MM.1S (cell line): ENCODE results near the gene PLTP.

Experiments used
- DNase-seq: peaks from one replicate; pipeline ENCODE4 v3.0.0-alpha.2; 2015
- H2AFZ ChIP-seq: fragments of 300-600 bp; sonication (generic); 2 replicates; pipeline ENCODE4 v1.6.0; 2016; ENCODE audit warnings: antibody characterized with exemption, low read length
- H3F3A ChIP-seq: fragments of 300-600 bp; sonication (generic); 2 replicates; pipeline ENCODE4 v1.6.1; 2016; ENCODE audit warnings: mild to moderate bottlenecking, antibody characterized with exemption, low read length, moderate library complexity, mixed read lengths; ENCODE audit not compliant: insufficient read depth
- H3K27ac ChIP-seq: fragments of 300-600 bp; sonication (generic); 2 replicates; pipeline ENCODE4 v1.5.1; 2016; ENCODE audit warnings: mild to moderate bottlenecking, low read length
- H3K27me3 ChIP-seq: fragments of 300-600 bp; sonication (generic); replicated peaks from 2 replicates; pipeline ENCODE4 v1.6.0; 2016; ENCODE audit warnings: low read length; ENCODE audit not compliant: insufficient read depth
- H3K36me3 ChIP-seq: fragments of 300-600 bp; sonication (generic); replicated peaks from 2 replicates; pipeline ENCODE4 v1.6.1; 2016; ENCODE audit warnings: mild to moderate bottlenecking, low read length, mixed read lengths; ENCODE audit not compliant: insufficient read depth
- H3K4me1 ChIP-seq: fragments of 300-600 bp; sonication (generic); 2 replicates; pipeline ENCODE4 v1.6.1; 2016; ENCODE audit warnings: low read length, mixed read lengths
- H3K4me2 ChIP-seq: fragments of 300-600 bp; sonication (generic); 2 replicates; pipeline ENCODE4 v1.6.0; 2016; ENCODE audit warnings: low read depth, low read length
- H3K4me3 ChIP-seq: fragments of 300-600 bp; sonication (generic); 2 replicates; pipeline ENCODE4 v1.5.1; 2016; ENCODE audit warnings: low read length, mixed read lengths
- H3K79me2 ChIP-seq: fragments of 300-600 bp; sonication (generic); 2 replicates; pipeline ENCODE4 v1.6.1; 2016; ENCODE audit warnings: mixed run types, low read length, mixed read lengths
- H3K9ac ChIP-seq: fragments of 300-600 bp; sonication (generic); 2 replicates; pipeline ENCODE4 v1.6.1; 2016; ENCODE audit warnings: low read length, mixed read lengths
- H3K9me2 ChIP-seq: fragments of 300-600 bp; sonication (generic); replicated peaks from 2 replicates; pipeline ENCODE4 v1.6.1; 2016; ENCODE audit warnings: mild to moderate bottlenecking, low read length, mixed read lengths; ENCODE audit not compliant: insufficient read depth
- H3K9me3 ChIP-seq: fragments of 300-600 bp; sonication (generic); replicated peaks from 2 replicates; pipeline ENCODE4 v1.6.1; 2016; ENCODE audit warnings: mild to moderate bottlenecking, low read length, mixed read lengths; ENCODE audit not compliant: insufficient read depth
- H4K20me1 ChIP-seq: fragments of 300-600 bp; sonication (generic); 2 replicates; pipeline ENCODE4 v1.6.1; 2016; ENCODE audit warnings: mild to moderate bottlenecking, low read length, moderate library complexity, mixed read lengths; ENCODE audit not compliant: insufficient read depth
- CTCF ChIP-seq: fragments of 300-600 bp; sonication (generic); IDR thresholded peaks from 2 replicates; pipeline ENCODE4 v1.5.1; 2016; ENCODE audit warnings: antibody characterized with exemption, low read length, mixed read lengths
- EZH2 ChIP-seq: fragments of 300-600 bp; sonication (generic); optimal IDR thresholded peaks from 2 replicates; pipeline ENCODE3; 2017; ENCODE audit warnings: low read depth, mild to moderate bottlenecking, antibody characterized with exemption, low read length, mixed read lengths
- EZH2phosphoT487 ChIP-seq: fragments of 300-600 bp; sonication (generic); IDR thresholded peaks from 2 replicates; pipeline ENCODE4 v1.6.1; 2018; ENCODE audit warnings: antibody characterized with exemption, low read length

The PLTP gene

GRCh38 chr20:45851501-45851900, 60.5 kb downstream of the PLTP start:
- no peaks in the 10 kb centered on the region for H3K9me3 ChIP-seq
- H3K79me2 ChIP-seq: peaks cover 18% of the 10 kb centered on the region
- no peaks in the 10 kb centered on the region for H3K9me2 ChIP-seq
- H3K27ac ChIP-seq: no peak overlapping the region
- H3F3A ChIP-seq: no peaks in the 10 kb centered on the region
- H3K9ac ChIP-seq: no peak overlapping the region
- no peak for DNase-seq
- no peak for TF ChIP-seq EZH2
- no peaks in the 10 kb centered on the region for H3K36me3 ChIP-seq
- H2AFZ ChIP-seq: no peak overlapping the region
- no peak overlapping the region for H3K4me2 ChIP-seq
- no peak overlapping the region for H3K4me3 ChIP-seq
- no peaks in the 10 kb centered on the region; the same call in 1 of the 2 replicates for H3K4me1 ChIP-seq
- H3K27me3 ChIP-seq: no peaks in the 10 kb centered on the region
- no peaks in the 10 kb centered on the region for H4K20me1 ChIP-seq

- H4K20me1 ChIP-seq: no peaks in the 10 kb centered on the region
- no peaks in the 10 kb centered on the region for H3F3A ChIP-seq
- no peaks in the 10 kb centered on the region; the same call in 1 of the 2 replicates for H3K4me1 ChIP-seq
- H3K79me2 ChIP-seq: peaks cover 12% of the 10 kb centered on the region
- no peak for TF ChIP-seq CTCF
- TF ChIP-seq EZH2: no peak
- no peak for TF ChIP-seq EZH2phosphoT487
- H2AFZ ChIP-seq: no peak overlapping the region
- H3K9ac ChIP-seq: no peak overlapping the region
- H3K9me3 ChIP-seq: no peaks in the 10 kb centered on the region
- no peaks in the 10 kb centered on the region for H3K9me2 ChIP-seq
- no peak overlapping the region for H3K27ac ChIP-seq
- no peak overlapping the region for H3K4me2 ChIP-seq
- H3K4me3 ChIP-seq: no peak overlapping the region
- no peaks in the 10 kb centered on the region for H3K36me3 ChIP-seq
- H3K27me3 ChIP-seq: no peaks in the 10 kb centered on the region
- DNase-seq: no peak
Observed at GRCh38 chr20:45850926-45851325, 61.0 kb downstream of the PLTP start.

GRCh38 chr20:45850238-45850637, 61.7 kb downstream of the PLTP start:
- no peak overlapping the region for H3K27ac ChIP-seq

More at GRCh38 chr20:45850238-45850637, 61.7 kb downstream of the PLTP start:
- Histone ChIP-seq H3F3A (no peaks in the 10 kb centered on the region), H3K36me3 (no peaks in the 10 kb centered on the region), H3K9ac (no peak overlapping the region), H3K9me2 (no peaks in the 10 kb centered on the region), H3K27me3 (no peaks in the 10 kb centered on the region), H3K9me3 (no peaks in the 10 kb centered on the region), H3K4me2 (no peak overlapping the region), H3K4me1 (no peaks in the 10 kb centered on the region), H3K79me2 (peaks cover 9% of the 10 kb centered on the region), H4K20me1 (no peaks in the 10 kb centered on the region), H2AFZ (no peak overlapping the region), H3K4me3 (no peak overlapping the region)
- no peak for DNase-seq
- no peak for TF ChIP-seq EZH2phosphoT487
- TF ChIP-seq EZH2: no peak
- TF ChIP-seq CTCF: no peak
